Skeletal muscle cell (primary cell): ENCODE data around the gene MTUS2.

ENCODE experiments used
- DNase-seq: peaks from one replicate; pipeline ENCODE4 v3.0.0-alpha.2; 2010; ENCODE audit warnings: low read depth
- H3K4me3 ChIP-seq: 2 replicates; pipeline ENCODE4 v1.5.1; 2011; ENCODE audit warnings: low read depth, mild to moderate bottlenecking, control low read depth, low read length, moderate library complexity

The MTUS2 gene

DNA sequence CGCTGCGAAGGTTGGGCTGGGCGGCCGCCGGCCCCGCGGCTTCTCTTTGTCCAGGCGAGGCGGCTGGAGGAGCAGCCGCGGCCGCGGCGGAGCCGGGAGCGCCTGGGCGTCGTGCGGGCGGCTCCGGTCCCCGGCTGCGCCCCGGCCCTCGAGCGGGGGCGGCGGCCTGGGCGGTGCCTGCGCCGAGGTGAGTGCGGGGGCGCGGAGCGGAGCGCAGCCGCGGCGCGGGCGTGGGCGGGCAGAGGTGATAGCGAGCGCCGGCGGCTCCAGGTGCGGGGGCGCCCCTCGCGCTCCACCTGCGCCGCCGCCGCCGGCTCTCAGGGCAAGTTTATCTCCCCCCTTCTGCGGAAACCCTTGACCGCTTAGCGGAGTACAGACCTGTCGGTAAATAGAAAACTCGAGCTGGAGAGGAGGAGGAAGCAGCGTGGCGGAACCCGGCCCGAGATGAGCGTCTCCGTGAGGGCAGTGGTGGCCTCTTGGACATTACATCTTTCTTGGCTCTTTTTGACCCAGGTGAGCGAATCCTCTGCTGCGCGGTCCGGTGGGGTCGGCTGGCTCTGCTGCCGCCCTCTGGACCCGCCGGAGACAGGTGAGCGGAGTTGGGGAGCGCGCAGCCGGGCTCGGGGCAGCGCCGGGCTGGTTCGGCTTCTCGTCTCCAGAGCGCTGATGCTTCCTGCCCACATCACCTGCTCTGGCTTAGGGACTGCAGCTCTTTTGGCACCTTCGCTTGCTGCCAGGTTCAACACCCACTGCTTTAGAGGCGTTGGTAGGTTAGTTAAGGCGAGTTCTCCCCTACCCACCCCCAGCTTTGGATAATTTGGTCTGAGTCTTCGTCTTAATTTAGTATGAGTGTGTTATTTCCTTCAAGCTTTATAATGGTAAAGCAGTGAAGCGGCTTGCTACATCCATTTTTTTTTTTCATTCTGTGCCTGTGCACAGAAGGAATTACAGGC lies at the start of gene MTUS2:
Gene MTUS2 (plus strand): TSS at position 241 of the 953 bp plus-strand sequence.
- DNase-seq = no peak
- peak within 1 kb of the TSS; percentile 37 for H3K4me3 ChIP-seq

- H3K4me3 ChIP-seq = no peak overlapping the region
- no peak for DNase-seq
These were observed 41.6 kb upstream of the MTUS2 start for GRCh38 chr13:28778308-28779215.

DNA sequence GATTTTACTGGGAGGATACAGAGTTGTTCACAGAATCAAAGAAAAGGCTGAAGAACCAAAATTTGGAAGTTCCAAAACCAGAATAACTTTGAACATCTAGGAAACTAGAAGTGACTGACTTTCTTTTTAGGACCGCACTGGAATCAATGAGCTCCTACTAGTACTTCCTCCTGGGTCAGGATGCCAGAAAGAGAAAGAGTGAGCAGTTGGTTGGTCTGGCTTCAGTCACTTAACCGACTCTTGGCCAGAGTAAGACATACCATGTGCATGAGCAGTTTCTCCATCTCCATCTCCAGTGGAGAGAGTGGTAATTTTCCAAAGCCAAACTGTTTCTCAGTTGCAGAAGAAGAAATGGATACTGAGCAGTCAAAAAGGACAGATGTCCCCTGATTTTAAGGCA lies 27.1 kb upstream of the MTUS2 start:
- H3K4me3 ChIP-seq = no peak overlapping the region
- peak; percentile 54 for DNase-seq

GRCh38 chr13:28794396-28794795 lies 25.7 kb upstream of the MTUS2 start:
- no peak overlapping the region for H3K4me3 ChIP-seq
- no peak for DNase-seq

GRCh38 chr13:28796938-28797257 lies 23.2 kb upstream of the MTUS2 start:
- no peak overlapping the region for H3K4me3 ChIP-seq
- DNase-seq = no peak

- no peak overlapping the region for H3K4me3 ChIP-seq
- no peak for DNase-seq
These were observed 14.8 kb upstream of the MTUS2 start for GRCh38 chr13:28805193-28805819.

- no peak overlapping the region for H3K4me3 ChIP-seq
- DNase-seq = no peak
These were observed 2.9 kb upstream of the MTUS2 start for GRCh38 chr13:28817204-28817603.

- H3K4me3 ChIP-seq = peak overlapping the region; percentile 36
- no peak for DNase-seq
These were observed 951 bp upstream of the MTUS2 start for GRCh38 chr13:28819046-28819730.

DNA sequence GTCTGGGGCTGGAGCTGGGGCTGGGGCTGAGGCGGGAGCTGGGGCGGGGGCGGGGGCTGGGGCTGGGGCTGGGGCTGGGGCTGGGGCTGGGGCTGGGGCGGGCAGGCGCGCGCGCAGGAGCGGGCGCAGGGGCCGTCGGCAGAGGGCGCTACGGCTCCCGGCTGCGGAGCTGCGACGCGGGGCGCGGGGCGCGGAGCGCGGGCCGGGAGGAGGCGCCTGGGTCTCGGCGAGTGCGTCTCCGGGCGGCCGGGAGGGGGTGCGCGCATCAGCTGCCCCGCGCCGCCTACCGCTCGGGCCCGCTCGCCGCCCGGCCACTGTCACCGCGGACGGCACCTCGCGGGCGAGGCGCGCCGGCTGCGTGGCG lies 422 bp upstream of the MTUS2 start:
- H3K4me3 ChIP-seq = peak overlapping the region; percentile 36
- DNase-seq = no peak

- H3K4me3 ChIP-seq = no peak overlapping the region
- DNase-seq = no peak
These were observed 2.0 kb downstream of the MTUS2 start for GRCh38 chr13:28822151-28822550.

- no peak overlapping the region for H3K4me3 ChIP-seq
- no peak for DNase-seq
These were observed 2.7 kb downstream of the MTUS2 start for GRCh38 chr13:28822801-28823200.

DNA sequence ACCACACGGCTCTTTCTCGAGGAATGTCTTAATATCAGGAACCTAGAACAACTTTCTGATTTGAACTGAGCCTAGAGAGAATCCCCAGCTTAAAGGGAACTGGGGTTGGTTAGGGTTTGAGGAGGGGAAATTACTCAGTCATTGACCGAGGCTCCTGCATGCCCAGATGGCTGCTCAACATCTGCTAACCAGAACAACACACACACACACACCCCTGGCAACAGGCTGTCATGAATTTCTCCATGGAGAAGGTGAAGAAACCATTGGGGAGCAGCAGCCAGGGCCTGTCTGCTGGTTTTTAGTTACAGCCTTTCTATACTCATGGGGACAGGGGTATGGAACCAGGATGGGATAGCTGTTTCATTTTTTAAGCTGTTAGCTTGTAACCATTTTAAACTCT lies 5.2 kb downstream of the MTUS2 start:
- no peak for DNase-seq
- H3K4me3 ChIP-seq = no peak overlapping the region

DNA sequence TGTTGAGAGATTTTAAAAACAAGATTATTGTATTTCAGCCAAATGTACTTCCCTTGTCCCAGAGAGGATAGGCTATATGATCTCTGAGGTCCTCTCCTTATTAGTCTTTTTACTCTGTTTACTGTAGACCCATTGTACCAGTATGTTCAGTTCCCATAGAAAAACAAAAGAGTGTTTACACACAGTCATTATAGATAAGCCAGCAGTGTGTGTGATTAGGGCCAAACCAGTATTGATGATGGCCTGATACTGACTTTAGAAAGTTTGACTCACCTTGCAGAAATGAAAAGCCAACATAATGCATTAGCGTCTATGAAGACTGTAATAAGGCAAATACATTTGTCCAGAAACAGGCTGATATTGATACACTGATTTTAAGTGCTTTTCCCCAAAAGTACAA lies 6.2 kb downstream of the MTUS2 start:
- no peak for DNase-seq
- H3K4me3 ChIP-seq = no peak overlapping the region

DNA sequence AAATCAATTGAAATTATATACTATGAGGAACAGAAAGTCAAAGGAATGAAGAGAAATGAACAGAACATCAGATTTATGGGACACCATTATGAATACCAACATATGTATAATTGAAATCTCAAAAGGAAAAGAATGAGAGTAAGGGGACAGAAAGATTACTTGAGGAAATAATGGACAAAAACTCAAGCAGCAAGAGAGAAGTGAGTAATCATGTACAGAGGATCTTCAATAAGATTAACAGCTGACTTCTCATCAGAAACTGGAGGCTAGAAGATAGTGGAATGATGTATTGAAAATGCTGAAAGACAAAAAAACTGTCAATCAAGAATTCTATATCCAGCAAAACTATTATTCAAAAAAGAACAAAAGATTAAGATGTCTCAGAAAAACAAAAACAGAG lies 10.4 kb downstream of the MTUS2 start:
- H3K4me3 ChIP-seq = no peak overlapping the region
- no peak for DNase-seq

GRCh38 chr13:28831117-28831516 lies 11.0 kb downstream of the MTUS2 start:
- no peak overlapping the region for H3K4me3 ChIP-seq
- no peak for DNase-seq

DNA sequence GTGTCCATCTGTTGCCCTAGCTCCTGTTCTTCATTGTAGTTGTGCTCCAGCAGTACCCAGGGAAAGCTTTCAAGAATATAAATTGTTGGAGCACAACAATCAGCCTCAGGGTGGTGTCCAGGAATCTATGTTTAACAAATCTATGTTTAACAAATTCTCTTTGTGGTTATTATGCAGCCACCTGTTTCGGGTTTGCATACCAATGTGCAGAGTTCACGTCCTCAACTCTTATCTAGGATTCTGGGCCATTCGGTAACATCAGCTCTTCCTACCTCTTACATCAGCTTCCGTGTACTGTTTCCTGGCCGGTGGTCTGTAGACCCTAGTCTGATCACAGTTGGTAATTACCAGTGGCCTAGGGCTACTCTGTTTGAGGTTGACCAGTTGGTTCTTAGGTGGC lies 17.0 kb downstream of the MTUS2 start:
- no peak overlapping the region for H3K4me3 ChIP-seq
- DNase-seq = no peak

- H3K4me3 ChIP-seq = no peak overlapping the region
- DNase-seq = no peak
These were observed 23.5 kb downstream of the MTUS2 start for GRCh38 chr13:28843639-28844038.

DNA sequence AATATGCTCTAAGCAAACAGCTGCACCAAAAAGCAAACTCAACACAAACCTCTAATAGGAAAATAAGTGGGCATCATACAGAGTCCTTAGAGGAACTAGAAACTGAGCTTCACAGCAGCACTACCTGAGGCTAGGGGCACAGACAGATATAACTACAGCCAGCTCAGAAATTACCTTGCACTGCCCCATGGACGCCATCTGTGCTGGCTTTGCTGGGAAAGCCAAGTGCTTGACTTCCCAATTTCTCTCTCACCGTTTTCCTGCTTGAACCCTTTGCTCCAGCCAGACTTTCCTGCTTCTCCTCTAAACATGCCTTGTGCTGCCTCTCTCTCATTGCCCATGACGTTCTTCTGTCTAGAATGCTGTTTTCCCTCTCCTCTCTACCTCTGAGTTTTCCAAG lies 29.3 kb downstream of the MTUS2 start:
- no peak overlapping the region for H3K4me3 ChIP-seq
- DNase-seq = no peak

- no peak for DNase-seq
- H3K4me3 ChIP-seq = no peak overlapping the region
These were observed 30.1 kb downstream of the MTUS2 start for GRCh38 chr13:28850226-28850625.

- H3K4me3 ChIP-seq = no peak overlapping the region
- no peak for DNase-seq
These were observed 31.3 kb downstream of the MTUS2 start for GRCh38 chr13:28851422-28851821.
